Activated naive CD8-positive, alpha-beta T cell treated with anti-CD3 and anti-CD28 coated beads for 36 hours (primary cell): ENCODE data around the gene ZNF860. TPM values are rescaled to one million over a fixed set of nuclear protein-coding genes. Genes with fewer than 3 reads are reported as not detected.
"Not testable (repeated sequence)": the region's sequence is repeated elsewhere in the genome, so short reads cannot be mapped to it uniquely, and the experiment has no call there.

Source experiments
- DNase-seq: peaks from one replicate; pipeline ENCODE4 v3.0.0; 2021
- H3K27ac Mint-ChIP-seq: one replicate; pipeline ENCODE4 v1.8.0; 2022; ENCODE audit warnings: mild to moderate bottlenecking, moderate library complexity, mixed read lengths
- H3K27me3 Mint-ChIP-seq: one replicate; pipeline ENCODE4 v1.8.0; 2022; ENCODE audit warnings: mild to moderate bottlenecking, mixed read lengths
- H3K36me3 Mint-ChIP-seq: one replicate; pipeline ENCODE4 v1.8.0; 2021; ENCODE audit warnings: mild to moderate bottlenecking, mixed read lengths
- H3K4me1 Mint-ChIP-seq: one replicate; pipeline ENCODE4 v1.8.0; 2021; ENCODE audit warnings: mixed read lengths
- H3K4me3 Mint-ChIP-seq: one replicate; pipeline ENCODE4 v1.8.0; 2022; ENCODE audit warnings: mild to moderate bottlenecking, moderate library complexity, mixed read lengths
- H3K9me3 Mint-ChIP-seq: one replicate; pipeline ENCODE4 v1.8.0; 2022; ENCODE audit warnings: mixed read lengths
- total RNA-seq, 2 experiments: library from RNA; stranded (reverse); gene quantifications; one replicate each; pipeline ENCODE4 v1.2.3, GENCODE V29; 2021

The ZNF860 gene
- total RNA-seq, 2 experiments from 2014 or later: 0.34 to 0.37 TPM

GRCh38 chr3:31974471-31974870 lies 7.1 kb upstream of the ZNF860 start:
- H3K4me3 Mint-ChIP-seq: no peak overlapping the region
- peaks cover 36% of the 10 kb centered on the region for H3K27me3 Mint-ChIP-seq
- DNase-seq: no peak
- peaks cover 15% of the 10 kb centered on the region for H3K36me3 Mint-ChIP-seq
- no peak overlapping the region for H3K27ac Mint-ChIP-seq
- H3K4me1 Mint-ChIP-seq: peaks cover 20% of the 10 kb centered on the region
- peaks cover 3% of the 10 kb centered on the region for H3K9me3 Mint-ChIP-seq

DNA sequence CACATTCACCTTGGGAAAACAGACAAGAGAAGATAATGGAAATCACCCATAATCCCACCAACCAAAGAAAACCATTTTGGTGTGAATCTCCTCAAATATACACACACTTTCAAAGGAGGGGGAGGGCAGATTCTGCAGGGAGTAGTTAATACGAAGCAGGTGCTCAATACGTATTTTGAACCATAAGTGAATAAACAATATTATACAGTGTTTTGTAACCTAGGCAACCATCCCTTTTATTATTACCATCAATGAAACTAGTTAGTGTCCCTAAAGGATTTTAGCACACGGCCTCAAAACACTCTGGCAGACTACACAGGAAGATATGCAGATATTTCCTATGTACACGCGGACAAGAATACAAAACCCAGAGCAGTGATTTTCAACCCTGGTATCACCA lies 6.6 kb upstream of the ZNF860 start:
- peaks cover 40% of the 10 kb centered on the region for H3K27me3 Mint-ChIP-seq
- H3K4me1 Mint-ChIP-seq: peaks cover 23% of the 10 kb centered on the region
- DNase-seq: no peak
- H3K36me3 Mint-ChIP-seq: peaks cover 15% of the 10 kb centered on the region
- peaks cover 3% of the 10 kb centered on the region for H3K9me3 Mint-ChIP-seq
- no peak overlapping the region for H3K27ac Mint-ChIP-seq
- H3K4me3 Mint-ChIP-seq: no peak overlapping the region

DNA sequence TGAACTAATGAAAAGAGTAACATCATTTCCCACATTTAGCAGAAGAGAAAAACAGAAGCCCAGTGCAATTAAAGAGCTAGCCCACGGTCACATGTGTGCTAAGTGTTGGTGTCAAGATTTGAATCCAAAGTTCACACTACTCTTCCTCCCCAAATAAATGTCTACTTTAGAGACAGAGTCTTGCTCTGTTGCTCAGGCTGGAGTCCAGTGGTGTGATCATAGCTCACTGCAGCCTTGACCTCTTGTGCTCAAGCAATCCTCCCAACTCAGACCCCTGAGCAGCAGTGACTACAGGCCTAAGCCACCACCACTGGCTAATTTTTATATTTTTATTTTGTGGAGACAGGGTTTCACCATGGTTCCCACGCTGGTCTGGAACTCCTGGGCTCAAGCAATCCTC lies 5.2 kb upstream of the ZNF860 start:
- Mint-ChIP-seq H3K36me3 (peaks cover 15% of the 10 kb centered on the region), H3K4me1 (peaks cover 27% of the 10 kb centered on the region), H3K4me3 (no peak overlapping the region), H3K27ac (no peak overlapping the region), H3K9me3 (peaks cover 3% of the 10 kb centered on the region), H3K27me3 (peaks cover 40% of the 10 kb centered on the region)
- no peak for DNase-seq

GRCh38 chr3:31977736-31978135 lies 3.8 kb upstream of the ZNF860 start:
- Mint-ChIP-seq H3K27me3 (peaks cover 54% of the 10 kb centered on the region), H3K9me3 (peaks cover 3% of the 10 kb centered on the region), H3K4me3 (no peak overlapping the region), H3K27ac (no peak overlapping the region), H3K4me1 (peaks cover 30% of the 10 kb centered on the region), H3K36me3 (peaks cover 15% of the 10 kb centered on the region)
- DNase-seq: no peak

- Mint-ChIP-seq H3K27ac (peak overlapping the region; percentile 86), H3K4me1 (peaks cover 30% of the 10 kb centered on the region), H3K36me3 (peaks cover 15% of the 10 kb centered on the region), H3K4me3 (peak overlapping the region; percentile 75), H3K9me3 (peaks cover 3% of the 10 kb centered on the region), H3K27me3 (peaks cover 55% of the 10 kb centered on the region)
- DNase-seq: no peak
Measured at GRCh38 chr3:31978553-31978952, 3.0 kb upstream of the ZNF860 start.

DNA sequence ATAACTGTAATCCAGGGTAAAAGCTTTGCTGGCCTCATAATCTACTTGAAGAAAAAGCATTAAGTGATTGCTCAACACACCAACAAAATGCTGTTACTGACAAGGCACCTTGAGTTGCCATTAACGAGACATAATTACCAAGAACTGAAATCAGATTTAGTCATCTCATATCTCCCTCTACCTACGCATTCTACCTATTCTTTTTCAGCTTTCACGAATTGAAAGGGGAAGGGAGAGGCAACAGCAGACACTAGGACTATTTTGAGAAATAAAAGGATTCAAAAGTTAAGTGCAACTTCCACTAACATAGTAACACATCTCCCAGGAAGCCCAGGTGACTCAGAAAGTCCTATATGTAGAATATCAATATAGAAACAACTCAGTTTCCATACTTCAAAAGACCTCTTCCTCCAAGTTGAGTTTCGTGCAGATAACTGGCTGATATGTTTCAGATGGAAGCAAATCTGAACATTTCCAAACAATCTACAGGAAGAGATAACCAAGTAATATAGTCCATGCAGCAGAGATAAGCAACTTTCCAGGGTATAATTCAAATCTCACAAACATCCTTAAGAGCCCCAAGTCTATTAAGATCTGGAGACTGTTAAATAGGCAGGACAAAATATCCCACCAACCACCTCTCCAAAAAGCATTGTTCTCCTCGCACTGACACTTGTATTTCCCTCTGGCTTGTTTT lies 2.4 kb upstream of the ZNF860 start:
- peak overlapping the region; percentile 86 for H3K27ac Mint-ChIP-seq

DNA sequence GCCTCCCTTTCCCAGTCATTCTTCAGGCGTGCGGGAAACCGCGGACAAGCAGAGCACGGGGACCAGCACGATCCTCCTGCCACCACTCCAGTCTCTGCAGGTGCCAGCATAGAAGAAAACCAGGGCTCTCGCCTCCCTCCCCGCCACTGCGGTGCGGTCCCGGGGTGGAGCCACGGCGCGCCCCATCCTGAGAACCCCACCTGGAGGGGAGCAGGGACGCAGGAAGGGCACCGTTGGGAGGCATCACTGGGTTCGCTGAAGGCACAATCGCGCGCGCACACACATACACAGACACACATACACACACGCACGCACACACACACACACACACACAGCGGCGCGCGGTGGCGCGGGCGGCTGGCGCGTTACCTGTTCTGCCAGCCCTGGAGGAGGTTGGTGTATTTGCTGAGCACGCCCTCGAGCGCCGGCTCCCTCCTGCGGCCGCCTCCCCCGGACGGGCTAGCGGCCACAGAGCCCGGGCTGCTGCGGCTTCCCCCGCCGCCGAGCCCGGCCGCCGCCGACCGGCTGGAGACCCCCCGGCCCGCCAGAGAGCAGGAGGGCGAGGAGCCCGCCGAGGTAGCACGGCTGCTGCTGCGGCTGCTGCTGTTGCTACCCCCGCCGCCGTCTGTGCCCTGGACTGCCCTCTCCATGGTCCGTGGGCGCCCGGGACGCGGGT lies 882 bp upstream of the ZNF860 start:
- Mint-ChIP-seq H3K4me3 (peak overlapping the region; percentile 80), H3K27ac (no peak overlapping the region), H3K9me3 (peaks cover 3% of the 10 kb centered on the region), H3K4me1 (peaks cover 30% of the 10 kb centered on the region), H3K27me3 (peaks cover 41% of the 10 kb centered on the region), H3K36me3 (peaks cover 13% of the 10 kb centered on the region)
- peak; percentile 59 for DNase-seq

More for the DNA sequence above, 2.4 kb upstream of the ZNF860 start:
- Mint-ChIP-seq H3K4me1 (peaks cover 30% of the 10 kb centered on the region), H3K36me3 (peaks cover 15% of the 10 kb centered on the region), H3K4me3 (peak overlapping the region; percentile 75), H3K9me3 (peaks cover 3% of the 10 kb centered on the region), H3K27me3 (peaks cover 53% of the 10 kb centered on the region)
- DNase-seq: no peak

DNA sequence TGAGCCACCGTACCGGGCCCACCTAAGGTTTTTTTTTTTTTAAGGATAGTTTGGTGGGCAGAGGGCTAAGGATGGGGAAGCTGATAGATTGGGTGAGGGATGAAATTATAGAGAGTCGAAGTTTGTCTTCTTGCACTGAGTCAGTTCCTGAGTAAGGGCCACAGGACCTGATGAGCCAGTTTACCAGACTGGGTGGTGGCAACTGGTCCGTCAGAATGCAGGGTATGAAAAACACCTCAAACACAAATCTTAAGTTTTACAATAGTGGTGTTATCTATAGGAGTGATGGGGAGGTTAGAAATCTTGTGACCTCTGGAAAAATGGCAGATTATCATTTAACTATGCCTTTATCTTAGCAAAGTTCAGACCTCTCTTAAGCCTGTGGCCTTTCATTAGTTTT lies 2.8 kb downstream of the ZNF860 start:
- Mint-ChIP-seq H3K4me1 (peaks cover 12% of the 10 kb centered on the region), H3K4me3 (no peak overlapping the region), H3K27ac (no peak overlapping the region), H3K9me3 (peaks cover under 1% of the 10 kb centered on the region), H3K27me3 (peaks cover 27% of the 10 kb centered on the region), H3K36me3 (peaks cover under 1% of the 10 kb centered on the region)
- no peak for DNase-seq

DNA sequence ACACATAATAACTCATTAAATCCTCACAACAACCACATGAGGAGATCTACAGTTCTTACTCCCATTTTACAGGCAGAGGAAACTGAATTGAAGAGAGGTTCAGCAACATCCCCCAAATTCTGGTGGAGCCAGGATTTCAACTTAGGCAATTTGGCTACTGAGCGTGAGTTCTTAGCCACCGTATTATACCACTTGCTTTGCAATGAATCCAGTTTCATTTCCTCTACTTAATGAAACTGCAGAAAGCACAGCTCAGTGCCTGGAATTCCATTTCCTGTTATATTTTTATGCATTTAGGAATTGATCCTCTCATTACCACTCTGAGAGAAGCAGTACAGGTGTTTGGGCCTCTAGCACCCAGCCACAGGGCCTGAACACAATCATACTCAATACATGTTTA lies 4.3 kb downstream of the ZNF860 start:
- peaks cover 3% of the 10 kb centered on the region for H3K4me1 Mint-ChIP-seq
- no peak overlapping the region for H3K27ac Mint-ChIP-seq
- peaks cover 22% of the 10 kb centered on the region for H3K27me3 Mint-ChIP-seq
- no peak for DNase-seq
- no peak overlapping the region for H3K4me3 Mint-ChIP-seq
- no peaks in the 10 kb centered on the region for H3K36me3 Mint-ChIP-seq
- H3K9me3 Mint-ChIP-seq: no peaks in the 10 kb centered on the region

- peaks cover 1% of the 10 kb centered on the region for H3K36me3 Mint-ChIP-seq
- DNase-seq: no peak
Measured at GRCh38 chr3:31988271-31988670, 6.7 kb downstream of the ZNF860 start.

GRCh38 chr3:31992995-31993394 lies 11.4 kb downstream of the ZNF860 start:
- H3K4me1 Mint-ChIP-seq, H3K27me3 Mint-ChIP-seq, H3K27ac Mint-ChIP-seq: not testable (repeated sequence)

More at GRCh38 chr3:31988271-31988670, 6.7 kb downstream of the ZNF860 start:
- Mint-ChIP-seq H3K4me1 (no peaks in the 10 kb centered on the region), H3K4me3 (no peak overlapping the region), H3K27me3 (peaks cover 5% of the 10 kb centered on the region), H3K27ac (no peak overlapping the region), H3K9me3 (peaks cover 4% of the 10 kb centered on the region)

GRCh38 chr3:31993843-31994242 lies 12.3 kb downstream of the ZNF860 start:
- H3K36me3 Mint-ChIP-seq: peaks cover 3% of the 10 kb centered on the region
- peaks cover 2% of the 10 kb centered on the region for H3K4me1 Mint-ChIP-seq
- H3K9me3 Mint-ChIP-seq: peaks cover 13% of the 10 kb centered on the region
- peaks cover 12% of the 10 kb centered on the region for H3K27me3 Mint-ChIP-seq
- DNase-seq: no peak
- H3K4me3 Mint-ChIP-seq: no peak overlapping the region
- H3K27ac Mint-ChIP-seq: no peak overlapping the region

More at GRCh38 chr3:31992995-31993394, 11.4 kb downstream of the ZNF860 start:
- not testable (repeated sequence) for H3K36me3 Mint-ChIP-seq, DNase-seq, H3K4me3 Mint-ChIP-seq
- peaks cover 13% of the 10 kb centered on the region for H3K9me3 Mint-ChIP-seq

GRCh38 chr3:31995026-31995425 lies 13.5 kb downstream of the ZNF860 start:
- H3K4me1 Mint-ChIP-seq, H3K27ac Mint-ChIP-seq, DNase-seq, H3K4me3 Mint-ChIP-seq, H3K36me3 Mint-ChIP-seq: not testable (repeated sequence)
- Mint-ChIP-seq H3K27me3 (peaks cover 12% of the 10 kb centered on the region), H3K9me3 (peaks cover 13% of the 10 kb centered on the region)

DNA sequence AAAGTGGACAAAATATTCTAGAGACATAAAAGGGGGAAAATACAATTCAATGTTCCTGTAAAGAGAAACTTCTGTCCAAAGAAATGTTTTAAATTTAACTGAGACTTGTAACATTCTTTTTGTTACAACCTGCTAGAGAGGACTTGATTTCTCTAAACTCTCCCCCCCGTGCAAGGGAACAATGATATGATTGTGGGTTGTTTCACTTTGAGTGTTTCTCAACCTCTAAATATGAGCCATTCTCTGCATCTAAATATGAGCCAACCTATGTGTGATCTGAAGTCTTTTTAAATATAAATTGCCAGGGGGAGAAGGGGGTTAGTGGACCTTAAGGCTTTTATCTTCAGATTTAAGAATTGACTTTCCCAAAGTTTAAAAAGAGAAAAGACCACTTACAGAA lies 14.6 kb downstream of the ZNF860 start:
- peaks cover 13% of the 10 kb centered on the region for H3K9me3 Mint-ChIP-seq
- H3K27ac Mint-ChIP-seq: no peak overlapping the region
- no peak for DNase-seq
- H3K27me3 Mint-ChIP-seq: peaks cover 12% of the 10 kb centered on the region
- peaks cover 2% of the 10 kb centered on the region for H3K36me3 Mint-ChIP-seq
- no peak overlapping the region for H3K4me3 Mint-ChIP-seq
- peaks cover 2% of the 10 kb centered on the region for H3K4me1 Mint-ChIP-seq

DNA sequence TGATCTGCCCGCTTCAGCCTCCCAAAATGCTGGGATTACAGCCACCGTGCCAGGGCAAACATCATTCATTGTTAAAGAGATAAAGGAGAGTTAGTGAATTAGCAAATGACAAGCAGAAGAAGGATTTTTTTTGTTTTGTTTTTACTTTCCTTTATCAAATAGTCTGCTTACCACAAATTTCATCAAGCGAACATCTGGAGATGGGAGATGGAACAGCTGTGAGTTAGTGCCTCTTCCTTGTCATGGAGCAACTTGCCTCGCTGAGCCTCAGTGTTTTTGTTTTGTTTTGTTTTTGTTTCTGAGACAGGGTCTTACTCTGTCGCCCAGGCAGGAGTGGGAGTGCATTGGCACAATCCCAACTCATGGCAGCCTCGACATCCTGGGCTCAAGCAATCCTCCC lies 15.9 kb downstream of the ZNF860 start:
- Mint-ChIP-seq H3K4me3 (no peak overlapping the region), H3K27me3 (peaks cover 12% of the 10 kb centered on the region), H3K27ac (no peak overlapping the region), H3K36me3 (peaks cover 2% of the 10 kb centered on the region), H3K4me1 (peaks cover 2% of the 10 kb centered on the region), H3K9me3 (peaks cover 12% of the 10 kb centered on the region)
- DNase-seq: no peak
